Measurements from ENCODE around the gene CNPY3. TPM values are rescaled to one million over a fixed set of nuclear protein-coding genes. Genes with fewer than 3 reads are reported as not detected.
A peak's percentile ranks its signal among the peaks of the same experiment; 100 is the strongest.
"Not testable (repeated sequence)": the region's sequence is repeated elsewhere in the genome, so short reads cannot be mapped to it uniquely, and the experiment has no call there.

CNPY3 gene
- total RNA-seq, 1 donor from 2014 or later: 63.7 TPM

GRCh38 chr6:42890311-42891198 is 38.7 kb upstream of the CNPY3 start:
- peak overlapping the region; percentile 90 for H3K27ac ChIP-seq
- intact Hi-C loops (cut with DNase I): no loop called here
- H3K4me3 ChIP-seq: peak overlapping the region; percentile 70
- peaks cover 8% of the 10 kb centered on the region for H3K4me1 ChIP-seq
- peak; percentile 95 for DNase-seq
- peaks cover 25% of the 10 kb centered on the region for H3K36me3 ChIP-seq
- no peak for TF ChIP-seq CTCF (IDR thresholded peaks at IDR 0.05)
- peak; percentile 100 for ATAC-seq
- H3K27me3 ChIP-seq: no peaks in the 10 kb centered on the region
- no peaks in the 10 kb centered on the region for H3K9me3 ChIP-seq

GRCh38 chr6:42891199-42891722 is 38.0 kb upstream of the CNPY3 start:
- Histone ChIP-seq H3K27me3 (no peaks in the 10 kb centered on the region), H3K27ac (peak overlapping the region; percentile 90), H3K36me3 (peaks cover 18% of the 10 kb centered on the region), H3K4me3 (peak overlapping the region; percentile 70), H3K9me3 (no peaks in the 10 kb centered on the region), H3K4me1 (peaks cover 8% of the 10 kb centered on the region)
- intact Hi-C loops (cut with DNase I): no loop called here
- DNase-seq (no peak), ATAC-seq (no peak)
- no peak for TF ChIP-seq CTCF (IDR thresholded peaks at IDR 0.05)

GRCh38 chr6:42894041-42894828 is 35.0 kb upstream of the CNPY3 start:
- H3K4me1 ChIP-seq: peaks cover 15% of the 10 kb centered on the region
- ATAC-seq; DNase-seq; H3K9me3 ChIP-seq; H3K27me3 ChIP-seq; H3K27ac ChIP-seq; H3K4me3 ChIP-seq; intact Hi-C loops (cut with DNase I); H3K36me3 ChIP-seq: not testable (repeated sequence)

GRCh38 chr6:42896178-42896719 is 33.0 kb upstream of the CNPY3 start:
- Histone ChIP-seq H3K4me1 (peaks cover 11% of the 10 kb centered on the region), H3K27me3 (no peaks in the 10 kb centered on the region), H3K4me3 (no peak overlapping the region), H3K27ac (no peak overlapping the region), H3K36me3 (no peaks in the 10 kb centered on the region), H3K9me3 (no peaks in the 10 kb centered on the region)
- no peak for ATAC-seq
- TF ChIP-seq CTCF (IDR thresholded peaks at IDR 0.05): no peak
- no peak for DNase-seq
- intact Hi-C loops (cut with DNase I): no loop called here

- Histone ChIP-seq H3K36me3 (no peaks in the 10 kb centered on the region), H3K4me3 (no peak overlapping the region), H3K9me3 (no peaks in the 10 kb centered on the region), H3K27me3 (no peaks in the 10 kb centered on the region), H3K4me1 (peaks cover 17% of the 10 kb centered on the region), H3K27ac (no peak overlapping the region)
- ATAC-seq (no peak), DNase-seq (no peak)
- intact Hi-C loops (cut with DNase I): no loop called here
- TF ChIP-seq CTCF (IDR thresholded peaks at IDR 0.05): peak; percentile 85
Observed at GRCh38 chr6:42898891-42899361, 30.4 kb upstream of the CNPY3 start.
